Activated CD8-positive, alpha-beta memory T cell treated with anti-CD3 and anti-CD28 coated beads for 4 hours (primary cell): ENCODE data around the gene TMEM215.
"Not testable (repeated sequence)": the region's sequence is repeated elsewhere in the genome, so short reads cannot be mapped to it uniquely, and the experiment has no call there.

Experiments used
- DNase-seq, 2 donors: peaks; one replicate each; pipeline ENCODE4 v3.0.0-alpha.2; 2020; ENCODE audit warnings: low read depth in 2 of 2

TMEM215 gene, protein sequence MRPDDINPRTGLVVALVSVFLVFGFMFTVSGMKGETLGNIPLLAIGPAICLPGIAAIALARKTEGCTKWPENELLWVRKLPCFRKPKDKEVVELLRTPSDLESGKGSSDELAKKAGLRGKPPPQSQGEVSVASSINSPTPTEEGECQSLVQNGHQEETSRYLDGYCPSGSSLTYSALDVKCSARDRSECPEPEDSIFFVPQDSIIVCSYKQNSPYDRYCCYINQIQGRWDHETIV

DNA sequence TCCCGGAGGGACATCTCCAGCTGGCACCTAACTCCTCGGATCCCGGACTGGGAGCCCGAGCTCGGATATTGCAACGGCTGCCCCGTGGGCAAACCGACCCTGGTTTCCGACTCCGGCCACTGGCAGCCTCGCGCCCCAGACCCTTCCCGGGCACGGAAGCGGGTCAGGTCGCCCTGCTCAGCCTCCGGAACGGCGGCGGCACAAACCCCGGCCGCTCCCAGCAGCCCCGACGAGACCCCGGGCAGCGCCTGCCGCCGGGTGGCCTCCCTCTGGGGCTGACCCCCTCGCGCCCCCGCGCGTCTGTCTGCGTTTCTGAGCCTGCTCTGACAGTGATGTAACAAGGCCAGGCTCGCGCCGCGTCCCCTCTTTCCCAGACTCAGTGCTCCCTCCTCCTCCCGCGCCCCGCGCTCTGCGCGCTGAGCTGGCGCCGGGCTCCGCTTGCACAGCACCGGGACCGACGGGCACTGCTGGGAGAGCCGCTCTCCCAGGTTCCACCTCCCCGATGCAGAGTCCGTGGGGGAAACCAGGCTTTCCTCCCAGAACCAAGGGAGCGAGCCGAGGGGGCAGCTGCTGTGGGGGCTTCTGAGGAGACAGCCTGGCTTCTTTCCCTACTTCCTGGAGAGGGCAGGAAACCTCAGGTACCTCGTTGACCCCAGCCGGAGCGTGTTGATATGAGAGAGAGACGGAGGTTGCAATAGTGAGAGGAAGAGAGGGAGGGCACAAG is at the start of gene TMEM215:
Gene TMEM215 (plus strand): TSS at position 373 of the 724 bp plus-strand sequence. CDS start 644 bp downstream, outside the sequence.
- DNase-seq: no peak

DNA sequence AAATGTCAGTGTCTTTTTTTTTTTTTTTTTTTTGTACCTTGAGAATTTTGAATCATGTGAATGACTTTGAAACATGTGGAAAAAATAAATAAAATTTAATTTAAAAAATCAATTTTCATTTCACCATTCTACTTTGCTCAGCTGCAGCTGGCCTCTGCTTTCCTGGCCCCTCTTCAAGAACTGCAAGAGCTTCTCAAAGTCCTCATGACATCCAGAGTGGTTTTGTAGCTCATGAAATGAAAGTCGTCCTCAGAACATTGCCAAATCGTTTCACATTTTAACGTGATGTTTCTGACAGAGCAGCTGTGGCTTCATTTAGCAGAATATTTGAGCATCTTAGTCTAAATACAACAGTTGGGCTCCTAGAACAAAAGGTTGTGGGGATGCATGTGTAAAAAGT is 47.9 kb upstream of the TMEM215 start:
- no peak for DNase-seq

DNA sequence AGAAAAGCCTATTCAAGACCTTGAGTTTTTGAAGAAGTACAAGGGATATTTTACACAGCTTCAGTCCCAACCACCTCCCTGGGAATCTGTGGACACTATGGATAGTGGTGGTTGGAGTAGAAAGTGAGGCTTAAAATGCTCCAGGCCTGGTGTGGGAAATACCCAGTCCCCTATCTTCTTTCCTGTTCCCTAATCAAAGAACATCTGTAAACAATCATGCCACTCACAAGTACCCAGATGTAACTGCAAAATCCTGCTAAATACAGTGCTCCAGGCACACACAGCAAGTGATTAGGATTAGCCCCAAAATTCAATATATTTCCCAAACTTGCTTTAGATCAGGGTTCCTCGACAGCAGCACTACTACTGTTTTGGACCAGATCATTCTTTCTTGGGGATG is 46.0 kb upstream of the TMEM215 start:
- DNase-seq: no peak

DNA sequence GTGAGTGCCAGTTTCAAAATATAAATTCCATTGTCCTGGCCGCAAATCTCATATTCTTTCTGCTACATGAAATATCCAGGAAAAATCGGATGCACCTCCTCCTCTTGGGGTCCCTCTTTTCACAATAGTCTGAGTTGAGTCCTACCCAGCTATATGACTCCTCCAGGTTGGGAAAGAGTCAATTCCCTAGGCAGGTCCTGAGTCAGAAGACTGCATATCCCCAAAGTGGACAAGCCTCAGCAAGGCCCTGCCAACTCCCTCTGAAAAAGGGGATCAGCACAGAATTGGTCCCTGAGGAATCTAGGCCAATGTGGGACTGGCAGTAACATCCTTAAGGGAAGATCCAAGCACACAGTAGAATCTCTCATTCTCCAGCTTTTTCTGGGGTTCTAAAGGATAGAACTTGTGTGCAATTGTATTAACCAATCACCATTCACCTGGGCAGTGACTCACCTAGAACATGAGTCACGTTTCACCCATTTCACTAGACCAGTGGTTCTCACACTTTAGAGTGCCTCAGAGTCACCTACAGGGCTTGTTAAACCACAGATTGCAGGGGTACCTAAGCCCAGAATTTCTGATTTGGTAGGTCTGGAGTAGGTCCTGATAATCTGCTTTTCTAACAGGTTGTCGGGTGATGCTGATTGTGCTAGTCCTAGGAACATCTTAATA is 44.7 kb upstream of the TMEM215 start:
- DNase-seq: no peak

DNA sequence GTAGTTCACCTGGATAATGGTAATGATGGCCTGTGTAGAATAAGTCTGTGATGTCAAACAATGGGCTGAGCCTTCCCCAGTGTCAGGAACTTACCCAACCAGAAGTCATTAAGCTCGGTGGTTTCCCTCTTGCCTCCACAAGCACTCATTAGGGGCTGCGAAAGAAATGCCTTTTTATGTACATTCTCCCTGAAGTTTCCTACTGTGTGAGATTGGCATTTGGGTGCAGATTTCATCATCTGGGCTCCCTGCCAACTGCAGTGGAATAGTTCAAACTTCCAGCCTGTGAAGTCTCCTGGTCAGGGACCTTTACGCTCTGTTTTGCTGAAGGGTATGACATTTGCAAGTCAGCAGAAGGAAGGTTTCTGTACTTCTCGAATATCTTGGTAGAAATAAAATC is 41.6 kb upstream of the TMEM215 start:
- DNase-seq: no peak

DNA sequence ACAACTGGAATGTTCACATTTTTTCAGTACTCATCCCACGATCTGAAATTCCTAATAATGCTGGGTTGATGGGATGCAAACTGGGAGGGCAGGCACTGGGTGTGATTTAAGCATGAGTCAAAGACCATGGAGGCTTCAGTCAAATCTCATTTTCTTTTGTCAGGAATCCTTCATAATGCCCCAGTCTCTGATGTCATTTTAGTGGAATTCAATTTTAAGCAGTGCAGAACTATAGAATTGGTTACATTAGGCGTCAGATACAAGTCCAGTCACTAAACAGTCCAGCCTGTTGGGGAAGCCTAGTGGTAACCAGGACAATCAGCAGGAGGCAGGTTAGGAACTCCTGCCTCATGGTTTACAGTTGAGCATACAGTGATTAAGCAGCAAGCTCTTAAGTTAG is 41.0 kb upstream of the TMEM215 start:
- DNase-seq: no peak

- no peak for DNase-seq
Observed at GRCh38 chr9:32748013-32748412, 35.3 kb upstream of the TMEM215 start.

DNA sequence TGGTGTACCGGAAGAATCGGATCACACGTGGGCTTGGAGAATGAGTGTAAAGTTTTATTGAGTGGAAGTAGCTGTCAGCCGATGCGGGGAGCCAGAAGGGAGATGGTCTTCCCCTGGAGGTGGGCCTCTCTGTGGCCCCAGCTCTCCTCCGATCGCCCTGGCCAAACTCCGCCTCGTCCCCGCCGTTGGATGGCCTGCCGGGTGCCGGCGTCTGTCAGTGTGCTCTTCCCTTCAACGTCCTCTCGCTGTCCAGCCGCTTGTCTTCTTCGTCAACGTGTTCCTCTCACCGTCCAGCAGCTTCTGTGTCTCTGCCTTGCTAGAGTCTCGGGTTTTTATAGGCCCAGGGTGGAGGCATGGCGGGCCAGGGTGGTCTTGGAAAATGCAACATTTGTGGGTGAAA is 27.6 kb upstream of the TMEM215 start:
- no peak for DNase-seq

DNA sequence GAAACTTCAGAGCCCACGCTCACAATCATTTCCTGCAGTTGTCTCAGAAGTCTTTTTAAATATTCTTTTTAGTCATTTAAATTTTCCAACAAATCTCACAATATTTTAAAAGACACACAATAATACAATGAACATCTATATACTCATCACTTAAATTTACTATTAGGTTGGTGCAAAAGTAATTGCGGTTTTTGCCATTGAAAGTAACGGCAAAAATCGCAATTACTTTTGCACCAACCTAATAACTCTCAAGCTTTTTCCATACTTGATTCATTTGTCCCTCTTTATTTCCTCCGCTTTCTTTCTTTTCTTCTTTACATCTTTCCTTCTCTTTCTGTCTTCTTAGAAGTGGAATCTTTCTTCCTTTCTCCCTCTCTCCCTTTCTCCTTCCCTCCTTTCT is 19.2 kb upstream of the TMEM215 start:
- DNase-seq: no peak

- DNase-seq: no peak
Observed at GRCh38 chr9:32775283-32775682, 8.1 kb upstream of the TMEM215 start.

DNA sequence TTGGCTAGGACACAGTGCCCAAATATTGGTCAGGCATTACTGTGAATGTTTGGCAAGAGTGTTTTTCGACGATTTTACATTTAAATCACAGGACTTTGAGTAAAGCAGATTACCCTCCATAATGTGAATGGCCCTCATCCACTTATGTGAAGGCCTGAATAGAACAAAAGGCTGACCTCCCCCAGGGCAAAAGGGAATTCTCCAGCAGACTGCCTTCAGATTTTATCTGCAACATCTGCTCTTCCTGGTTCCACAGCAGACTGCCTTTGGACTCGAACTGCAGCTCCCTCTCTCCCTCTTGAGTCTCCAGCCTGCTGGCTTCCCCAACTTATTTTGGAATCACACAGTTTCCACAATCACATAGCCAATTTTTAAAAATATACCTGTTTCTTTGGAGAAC is 7.1 kb upstream of the TMEM215 start:
- DNase-seq: no peak

- no peak for DNase-seq
Observed at GRCh38 chr9:32782476-32783167, 718 bp upstream of the TMEM215 start.

DNA sequence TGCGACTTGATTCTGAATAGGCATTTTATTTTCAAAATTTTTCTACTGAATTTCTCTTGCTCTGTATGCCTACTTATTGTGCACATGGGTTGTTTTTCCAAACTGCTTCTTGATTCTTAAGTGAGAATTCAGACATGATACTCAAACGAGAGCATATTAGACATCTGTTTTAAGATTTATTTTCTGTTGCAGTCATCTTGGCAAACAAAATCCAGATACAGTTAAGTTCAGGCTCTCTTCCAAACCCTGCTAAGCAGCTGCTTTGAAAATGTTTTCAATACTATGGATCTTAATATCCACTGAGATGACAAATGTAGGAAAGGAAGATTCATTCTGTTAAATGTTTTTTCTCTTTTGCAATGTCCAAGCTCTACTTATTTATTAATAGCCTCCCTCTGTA is 4.5 kb downstream of the TMEM215 start:
- no peak for DNase-seq

- DNase-seq: not testable (repeated sequence)
Observed at GRCh38 chr9:32796015-32796414, 12.7 kb downstream of the TMEM215 start.

- DNase-seq: no peak
Observed at GRCh38 chr9:32801530-32801929, 18.2 kb downstream of the TMEM215 start.

- DNase-seq: no peak
Observed at GRCh38 chr9:32807217-32807616, 23.9 kb downstream of the TMEM215 start.

GRCh38 chr9:32811246-32811645 is 27.9 kb downstream of the TMEM215 start:
- no peak for DNase-seq

GRCh38 chr9:32820322-32820721 is 37.0 kb downstream of the TMEM215 start:
- DNase-seq: no peak

DNA sequence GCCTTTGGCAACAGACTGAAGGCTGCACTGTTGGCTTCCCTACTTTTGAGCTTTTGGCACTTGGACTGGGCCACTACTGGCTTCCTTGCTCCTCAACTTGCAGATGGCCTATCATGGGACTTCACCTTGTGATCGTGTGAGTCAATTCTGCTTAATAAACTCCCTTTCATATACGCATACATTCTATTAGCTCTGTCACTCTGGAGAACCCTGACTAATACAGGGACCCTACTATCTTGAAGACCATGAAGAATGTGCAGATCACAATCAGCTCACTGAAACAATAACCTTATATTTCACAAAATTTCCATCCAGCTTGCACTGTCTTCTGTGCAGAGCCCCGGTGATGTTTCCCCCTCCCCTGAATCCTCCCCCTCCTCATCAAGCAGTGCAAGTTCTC is 39.8 kb downstream of the TMEM215 start:
- no peak for DNase-seq

GRCh38 chr9:32823551-32823950 is 40.2 kb downstream of the TMEM215 start:
- DNase-seq: no peak

GRCh38 chr9:32825203-32825602 is 41.9 kb downstream of the TMEM215 start:
- no peak for DNase-seq

- DNase-seq: no peak
Observed at GRCh38 chr9:32828861-32829260, 45.5 kb downstream of the TMEM215 start.
